Measurements from ENCODE around the gene ENO4. TPM values are rescaled to one million over a fixed set of nuclear protein-coding genes. Genes with fewer than 3 reads are reported as not detected.

ENO4 gene
- total RNA-seq, 1 donor from 2014 or later = 0.52 TPM

GRCh38 chr10:116815641-116816415 is 33.5 kb upstream of the ENO4 start:
- H3K27ac ChIP-seq (ENCODE audit: low read depth, low read length) = no peak overlapping the region
- Mint-ChIP-seq H3K9me3 (ENCODE audit: unreplicated experiment) (peaks cover 8% of the 10 kb centered on the region), H3K4me3 (ENCODE audit: unreplicated experiment) (no peak overlapping the region), H3K4me1 (ENCODE audit: low read depth, unreplicated experiment) (peaks cover 10% of the 10 kb centered on the region), H3K27me3 (ENCODE audit: low read depth, unreplicated experiment) (peaks cover 23% of the 10 kb centered on the region), H3K36me3 (ENCODE audit: low read depth, unreplicated experiment) (peaks cover 2% of the 10 kb centered on the region), H3K27ac (ENCODE audit: unreplicated experiment) (no peak overlapping the region)
- peak overlapping the region; percentile 67 for H3K4me2 ChIP-seq (ENCODE audit: low read length)
- FAIRE-seq (peak; percentile 82), DNase-seq (ENCODE audit: low read depth) (peak; percentile 80)
- no peak overlapping the region for H3K9ac ChIP-seq (ENCODE audit: low read length)
- TF ChIP-seq EZH2 (IDR thresholded peaks at IDR 0.05; ENCODE audit: insufficient read depth, low read length) = no peak
- no peak for TF ChIP-seq CTCF (IDR thresholded peaks at IDR 0.05; ENCODE audit: insufficient read depth, low read depth, low read length)
- no peaks in the 10 kb centered on the region for H3K9me3 ChIP-seq (ENCODE audit: insufficient read depth, low read depth, low read length)
- H3K4me1 ChIP-seq (ENCODE audit: insufficient read depth, low read length) = peaks cover 14% of the 10 kb centered on the region
- no peaks in the 10 kb centered on the region for H3K79me2 ChIP-seq (ENCODE audit: insufficient read depth, low read length)
- no peaks in the 10 kb centered on the region for H3K36me3 ChIP-seq (ENCODE audit: insufficient read depth, low read length)
- no peak overlapping the region for H3K4me3 ChIP-seq (ENCODE audit: insufficient read depth, low read depth, low read length)
- no peaks in the 10 kb centered on the region for H4K20me1 ChIP-seq (ENCODE audit: insufficient read depth, low read length)
- H3K27me3 ChIP-seq (ENCODE audit: insufficient read depth, low read length) = no peaks in the 10 kb centered on the region
- peak overlapping the region; percentile 13 for H2AFZ ChIP-seq (ENCODE audit: low read depth, low read length)

GRCh38 chr10:116817178-116817577 is 32.1 kb upstream of the ENO4 start:
- H2AFZ ChIP-seq (ENCODE audit: low read depth, low read length) = no peak overlapping the region
- H3K4me1 ChIP-seq (ENCODE audit: insufficient read depth, low read length) = peaks cover 14% of the 10 kb centered on the region
- Mint-ChIP-seq H3K27me3 (ENCODE audit: low read depth, unreplicated experiment) (peaks cover 19% of the 10 kb centered on the region), H3K4me1 (ENCODE audit: low read depth, unreplicated experiment) (peaks cover 10% of the 10 kb centered on the region), H3K4me3 (ENCODE audit: unreplicated experiment) (no peak overlapping the region), H3K36me3 (ENCODE audit: low read depth, unreplicated experiment) (peaks cover 2% of the 10 kb centered on the region), H3K9me3 (ENCODE audit: unreplicated experiment) (peaks cover 9% of the 10 kb centered on the region), H3K27ac (ENCODE audit: unreplicated experiment) (no peak overlapping the region)
- DNase-seq (ENCODE audit: low read depth) = no peak
- FAIRE-seq = no peak
- H3K4me3 ChIP-seq (ENCODE audit: insufficient read depth, low read depth, low read length) = no peak overlapping the region
- TF ChIP-seq CTCF (IDR thresholded peaks at IDR 0.05; ENCODE audit: insufficient read depth, low read depth, low read length) = no peak
- no peak for TF ChIP-seq EZH2 (IDR thresholded peaks at IDR 0.05; ENCODE audit: insufficient read depth, low read length)
- no peaks in the 10 kb centered on the region for H3K79me2 ChIP-seq (ENCODE audit: insufficient read depth, low read length)
- H3K9me3 ChIP-seq (ENCODE audit: insufficient read depth, low read depth, low read length) = no peaks in the 10 kb centered on the region
- H3K27me3 ChIP-seq (ENCODE audit: insufficient read depth, low read length) = no peaks in the 10 kb centered on the region
- no peak overlapping the region for H3K27ac ChIP-seq (ENCODE audit: low read depth, low read length)
- H3K36me3 ChIP-seq (ENCODE audit: insufficient read depth, low read length) = no peaks in the 10 kb centered on the region
- no peak overlapping the region for H3K4me2 ChIP-seq (ENCODE audit: low read length)
- no peaks in the 10 kb centered on the region for H4K20me1 ChIP-seq (ENCODE audit: insufficient read depth, low read length)
- no peak overlapping the region for H3K9ac ChIP-seq (ENCODE audit: low read length)

- no peak for TF ChIP-seq EZH2 (IDR thresholded peaks at IDR 0.05; ENCODE audit: insufficient read depth, low read length)
- TF ChIP-seq CTCF (IDR thresholded peaks at IDR 0.05; ENCODE audit: insufficient read depth, low read depth, low read length) = no peak
- Histone ChIP-seq H3K4me1 (ENCODE audit: insufficient read depth, low read length) (peaks cover 14% of the 10 kb centered on the region), H3K79me2 (ENCODE audit: insufficient read depth, low read length) (no peaks in the 10 kb centered on the region), H3K9ac (ENCODE audit: low read length) (no peak overlapping the region), H3K4me2 (ENCODE audit: low read length) (no peak overlapping the region), H3K9me3 (ENCODE audit: insufficient read depth, low read depth, low read length) (no peaks in the 10 kb centered on the region), H2AFZ (ENCODE audit: low read depth, low read length) (no peak overlapping the region), H3K27me3 (ENCODE audit: insufficient read depth, low read length) (no peaks in the 10 kb centered on the region), H3K36me3 (ENCODE audit: insufficient read depth, low read length) (no peaks in the 10 kb centered on the region), H3K4me3 (ENCODE audit: insufficient read depth, low read depth, low read length) (no peak overlapping the region), H4K20me1 (ENCODE audit: insufficient read depth, low read length) (no peaks in the 10 kb centered on the region), H3K27ac (ENCODE audit: low read depth, low read length) (no peak overlapping the region)
- Mint-ChIP-seq H3K4me1 (ENCODE audit: low read depth, unreplicated experiment) (peaks cover 10% of the 10 kb centered on the region), H3K27me3 (ENCODE audit: low read depth, unreplicated experiment) (peaks cover 21% of the 10 kb centered on the region), H3K9me3 (ENCODE audit: unreplicated experiment) (peaks cover 9% of the 10 kb centered on the region), H3K4me3 (ENCODE audit: unreplicated experiment) (no peak overlapping the region), H3K27ac (ENCODE audit: unreplicated experiment) (no peak overlapping the region), H3K36me3 (ENCODE audit: low read depth, unreplicated experiment) (peaks cover 2% of the 10 kb centered on the region)
- no peak for FAIRE-seq
- DNase-seq (ENCODE audit: low read depth) = no peak
Measured at GRCh38 chr10:116817780-116818343, 31.4 kb upstream of the ENO4 start.
